Measurements from ENCODE around the gene CD58. TPM values are rescaled to one million over a fixed set of nuclear protein-coding genes. Genes with fewer than 3 reads are reported as not detected.
"Not testable (repeated sequence)": the region's sequence is repeated elsewhere in the genome, so short reads cannot be mapped to it uniquely, and the experiment has no call there.

Gene CD58
- polyA plus RNA-seq, 1 of the 3 experiments (the other 2 are of a cell fraction): 18.1 TPM

GRCh38 chr1:116590359-116591005, 19.7 kb upstream of the CD58 start:
- H3F3A ChIP-seq (replicated peaks; ENCODE audit: insufficient read depth); CTCF ChIA-PET; H3K9me3 ChIP-seq; DNase-seq; H3K9me2 ChIP-seq; H3K4me3 ChIP-seq (ENCODE audit: low read depth in 2 of 2, low read length in 1 of 2); H4K20me1 ChIP-seq (ENCODE audit: insufficient read depth); H3K79me2 ChIP-seq (ENCODE audit: insufficient read depth); H3K36me3 ChIP-seq (replicated peaks in 1 of 2; ENCODE audit: control insufficient read depth in 1 of 2, insufficient read depth in 2 of 2, low read length in 1 of 2); H3K9ac ChIP-seq; POLR2A ChIA-PET; H2AFZ ChIP-seq (ENCODE audit: low read depth); H3K4me2 ChIP-seq; H3K27me3 ChIP-seq (ENCODE audit: insufficient read depth); H3K27ac ChIP-seq (ENCODE audit: low read depth in 2 of 2, low read length in 1 of 2): not testable (repeated sequence)
- WGBS (ENCODE audit: low lambda C conversion rate): 95% methylated on average over 6 of the region's 6 CpGs
- peaks cover 0 to 19% of the 10 kb centered on the region in 2 experiments; a peak in 2 of 4 replicates for H3K4me1 ChIP-seq (ENCODE audit: control insufficient read depth in 1 of 2, insufficient read depth in 2 of 2, low read depth in 1 of 2, low read length in 1 of 2)

DNA sequence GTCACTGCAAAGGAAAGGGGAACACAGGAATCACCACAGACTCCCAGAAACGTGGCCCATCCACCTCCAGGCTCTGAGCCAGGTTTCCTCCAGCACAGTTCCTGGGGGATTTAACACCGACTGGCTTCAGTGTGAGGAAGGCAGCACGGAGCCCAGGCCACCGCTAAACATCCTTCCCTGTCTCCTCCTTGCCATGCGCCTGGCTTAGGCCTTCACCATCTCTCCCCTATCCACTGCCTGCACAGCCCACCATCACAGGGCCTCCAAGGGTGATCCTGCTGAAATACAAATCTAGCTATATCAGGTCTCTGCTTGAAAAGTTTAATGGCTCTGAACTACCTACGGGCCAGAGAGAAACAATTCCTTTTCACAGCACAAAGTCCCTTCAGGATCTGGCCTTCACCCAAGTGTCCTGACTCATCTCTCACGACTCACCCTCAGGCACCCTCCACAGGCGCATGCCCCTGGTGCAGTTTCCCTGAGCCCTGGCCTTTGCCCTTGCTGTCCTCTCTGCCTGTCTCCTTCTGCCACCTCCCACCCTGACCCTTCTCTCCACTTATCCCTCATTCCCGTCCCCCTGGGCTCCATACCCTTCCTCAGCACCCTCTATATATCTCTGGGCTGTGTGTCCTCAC, 18.4 kb upstream of the CD58 start:
- H2AFZ ChIP-seq (ENCODE audit: low read depth); H3K4me3 ChIP-seq (ENCODE audit: low read depth in 2 of 2, low read length in 1 of 2); H3K9me2 ChIP-seq; POLR2A ChIA-PET; CTCF ChIA-PET; H3K4me2 ChIP-seq; H3K9me3 ChIP-seq; H3K27me3 ChIP-seq (ENCODE audit: insufficient read depth); H3K36me3 ChIP-seq (replicated peaks in 1 of 2; ENCODE audit: control insufficient read depth in 1 of 2, insufficient read depth in 2 of 2, low read length in 1 of 2); H3K9ac ChIP-seq; H3K79me2 ChIP-seq (ENCODE audit: insufficient read depth); DNase-seq; H3F3A ChIP-seq (replicated peaks; ENCODE audit: insufficient read depth); H4K20me1 ChIP-seq (ENCODE audit: insufficient read depth): not testable (repeated sequence)
- TF ChIP-seq FOSL2 (IDR thresholded peaks at IDR 0.05; ENCODE audit: borderline replicate concordance, low read depth): 0 out of 2 replicates have a peak, but pooled peaks have one; percentile 17
- WGBS (ENCODE audit: low lambda C conversion rate): 41% methylated on average over 8 of the region's 9 CpGs
- Histone ChIP-seq H3K4me1 (ENCODE audit: control insufficient read depth in 1 of 2, insufficient read depth in 2 of 2, low read depth in 1 of 2, low read length in 1 of 2) (peaks cover 0 to 16% of the 10 kb centered on the region in 2 experiments; a peak in 2 of 4 replicates), H3K27ac (ENCODE audit: low read depth in 2 of 2, low read length in 1 of 2) (peak overlapping the region in 1 of 2 experiments; percentile 38; a peak in 1 of 4 replicates)

DNA sequence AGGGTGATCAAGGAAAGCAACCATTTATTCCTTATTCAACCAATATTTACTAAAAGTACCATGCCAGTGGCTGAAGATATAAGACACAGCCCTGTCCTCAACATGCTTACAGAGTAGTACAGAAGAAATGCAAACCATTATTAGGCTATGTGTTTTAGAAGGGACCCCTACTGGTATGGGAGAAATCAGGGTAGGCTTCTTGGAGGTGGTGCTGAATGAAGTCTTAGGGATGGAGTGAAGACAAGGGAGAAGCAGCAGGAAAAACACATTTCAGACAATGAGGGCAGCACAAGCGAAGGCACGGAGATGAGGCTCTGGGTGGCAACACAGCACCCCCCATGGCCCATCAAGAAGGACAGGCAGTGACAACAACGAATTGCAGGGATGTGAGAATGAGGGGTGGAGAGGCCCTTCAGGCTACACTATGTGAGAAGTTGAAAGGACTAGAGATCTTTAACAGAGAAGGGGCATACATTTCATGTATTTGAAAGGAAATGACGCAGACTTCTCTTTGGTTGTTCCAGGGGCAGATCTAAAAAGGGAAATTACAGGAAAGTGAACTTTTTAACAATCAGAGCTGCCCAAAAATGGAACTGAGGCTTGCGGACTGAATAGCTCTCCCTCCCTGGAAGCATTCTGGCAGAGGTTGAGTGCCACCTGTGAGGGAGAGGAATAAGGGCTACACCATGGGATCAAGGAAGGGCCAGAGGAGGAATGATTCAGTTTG, 16.8 kb upstream of the CD58 start:
- Histone ChIP-seq H3K9me3 (no peaks in the 10 kb centered on the region), H2AFZ (ENCODE audit: low read depth) (no peak overlapping the region), H4K20me1 (ENCODE audit: insufficient read depth) (no peaks in the 10 kb centered on the region), H3F3A (replicated peaks; ENCODE audit: insufficient read depth) (no peaks in the 10 kb centered on the region), H3K4me2 (no peak overlapping the region), H3K4me1 (ENCODE audit: control insufficient read depth in 1 of 2, insufficient read depth in 2 of 2, low read depth in 1 of 2, low read length in 1 of 2) (peaks cover 0 to 16% of the 10 kb centered on the region in 2 experiments; a peak in 2 of 4 replicates), H3K27ac (ENCODE audit: low read depth in 2 of 2, low read length in 1 of 2) (peak overlapping the region in 1 of 2 experiments; percentile 67; a peak in 2 of 4 replicates), H3K9me2 (no peaks in the 10 kb centered on the region), H3K27me3 (ENCODE audit: insufficient read depth) (no peaks in the 10 kb centered on the region), H3K36me3 (replicated peaks in 1 of 2; ENCODE audit: control insufficient read depth in 1 of 2, insufficient read depth in 2 of 2, low read length in 1 of 2) (no peaks in the 10 kb centered on the region), H3K4me3 (ENCODE audit: low read depth in 2 of 2, low read length in 1 of 2) (no peak overlapping the region), H3K9ac (no peak overlapping the region), H3K79me2 (ENCODE audit: insufficient read depth) (no peaks in the 10 kb centered on the region)
- no peak for TF ChIP-seq RXRA (IDR thresholded peaks at IDR 0.05; ENCODE audit: borderline replicate concordance, low read depth)
- no peak for TF ChIP-seq MXI1 (IDR thresholded peaks at IDR 0.05; ENCODE audit: low read depth, low read length)
- no peak for TF ChIP-seq NFIC (IDR thresholded peaks at IDR 0.05; ENCODE audit: borderline replicate concordance)
- ChIA-PET CTCF (interaction anchor here (0.7 to 2.0 kb wide), 3 partner anchors 9 to 13 kb away, joined by 3 to 14 read pairs (median 3); no protein-coding TSS in a partner anchor), POLR2A (no interaction called here)
- WGBS (ENCODE audit: low lambda C conversion rate): 91% methylated on average over 5 of the region's 5 CpGs
- no peak for DNase-seq
